GM18868 (cell line): ENCODE measurements around the gene TRMT1.

Source experiments
- ATAC-seq: cut with Tn5 transposase; IDR thresholded peaks from one replicate; pipeline ENCODE4 v1.9.1; 2021; ENCODE audit warnings: mild to moderate bottlenecking, moderate library complexity; ENCODE audit not compliant: unreplicated experiment

Gene TRMT1

GRCh38 chr19:13057147-13057572 is 59.4 kb downstream of the TRMT1 start:
- no peak for ATAC-seq

GRCh38 chr19:13056052-13056660 is 60.4 kb downstream of the TRMT1 start:
- no peak for ATAC-seq

- no peak for ATAC-seq
Observed at GRCh38 chr19:13055213-13056051, 61.1 kb downstream of the TRMT1 start.
